OCI-LY3 (cell line): ENCODE data around the gene P3H2.

ENCODE experiments used
- EZH2phosphoT487 ChIP-seq: fragments of 200-600 bp; shearing (Covaris generic); IDR thresholded peaks from 2 replicates; pipeline ENCODE4 v1.6.1; 2018; ENCODE audit warnings: antibody characterized with exemption, mixed run types, low read depth
- TF ChIP-seq, protein P1 (sequence below): fragments of 200-600, 300-600 bp; sonication (generic); IDR thresholded peaks from 2 replicates; pipeline ENCODE4 v1.5.1; 2014; ENCODE audit warnings: antibody characterized with exemption, low read length, low read depth

DNA sequence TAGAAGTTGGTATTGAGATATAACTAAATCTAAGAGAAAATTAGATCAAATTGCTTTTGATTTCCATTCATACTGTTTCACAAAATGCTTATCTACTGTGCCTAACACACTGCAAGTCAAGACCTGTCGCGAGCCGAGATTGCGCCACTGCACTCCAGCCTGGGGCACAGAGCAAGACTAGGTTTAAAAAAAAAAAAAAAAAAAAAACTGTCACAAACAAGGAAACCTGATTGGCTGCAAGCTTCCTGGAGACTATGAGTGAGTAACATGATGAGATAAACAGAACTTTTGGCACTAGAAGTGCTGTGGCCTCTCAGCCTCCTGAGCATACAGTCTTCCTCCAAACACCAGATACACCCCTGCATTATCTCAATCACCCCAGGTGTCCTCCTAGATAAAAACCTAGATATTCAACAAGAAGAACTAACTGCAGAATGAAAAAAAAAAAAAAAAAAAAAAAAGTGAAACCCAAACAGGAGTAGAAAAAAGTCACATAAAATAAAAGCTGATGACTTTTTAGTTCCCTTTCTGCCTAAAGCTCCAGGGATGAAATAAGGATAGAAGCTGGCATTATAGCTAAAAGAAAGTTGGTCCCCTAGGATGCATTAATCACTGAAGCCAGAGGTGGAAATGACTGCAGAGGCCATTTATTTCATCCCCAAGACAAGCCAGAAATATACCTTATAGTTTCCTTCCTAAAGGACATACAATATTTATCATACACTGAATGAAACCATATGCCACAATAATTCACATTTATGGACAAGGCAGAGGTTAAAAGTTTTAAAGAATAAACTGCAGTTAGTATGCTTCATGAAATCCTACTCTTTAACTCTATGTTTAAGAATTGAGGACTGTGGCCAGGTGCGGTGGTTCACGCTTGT lies 82.4 kb downstream of the P3H2 start:
- TF ChIP-seq, protein P1, sequence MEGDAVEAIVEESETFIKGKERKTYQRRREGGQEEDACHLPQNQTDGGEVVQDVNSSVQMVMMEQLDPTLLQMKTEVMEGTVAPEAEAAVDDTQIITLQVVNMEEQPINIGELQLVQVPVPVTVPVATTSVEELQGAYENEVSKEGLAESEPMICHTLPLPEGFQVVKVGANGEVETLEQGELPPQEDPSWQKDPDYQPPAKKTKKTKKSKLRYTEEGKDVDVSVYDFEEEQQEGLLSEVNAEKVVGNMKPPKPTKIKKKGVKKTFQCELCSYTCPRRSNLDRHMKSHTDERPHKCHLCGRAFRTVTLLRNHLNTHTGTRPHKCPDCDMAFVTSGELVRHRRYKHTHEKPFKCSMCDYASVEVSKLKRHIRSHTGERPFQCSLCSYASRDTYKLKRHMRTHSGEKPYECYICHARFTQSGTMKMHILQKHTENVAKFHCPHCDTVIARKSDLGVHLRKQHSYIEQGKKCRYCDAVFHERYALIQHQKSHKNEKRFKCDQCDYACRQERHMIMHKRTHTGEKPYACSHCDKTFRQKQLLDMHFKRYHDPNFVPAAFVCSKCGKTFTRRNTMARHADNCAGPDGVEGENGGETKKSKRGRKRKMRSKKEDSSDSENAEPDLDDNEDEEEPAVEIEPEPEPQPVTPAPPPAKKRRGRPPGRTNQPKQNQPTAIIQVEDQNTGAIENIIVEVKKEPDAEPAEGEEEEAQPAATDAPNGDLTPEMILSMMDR: no peak
- TF ChIP-seq EZH2phosphoT487: no peak
